ENCODE measurements around the gene TBC1D8.

The TBC1D8 gene

DNA sequence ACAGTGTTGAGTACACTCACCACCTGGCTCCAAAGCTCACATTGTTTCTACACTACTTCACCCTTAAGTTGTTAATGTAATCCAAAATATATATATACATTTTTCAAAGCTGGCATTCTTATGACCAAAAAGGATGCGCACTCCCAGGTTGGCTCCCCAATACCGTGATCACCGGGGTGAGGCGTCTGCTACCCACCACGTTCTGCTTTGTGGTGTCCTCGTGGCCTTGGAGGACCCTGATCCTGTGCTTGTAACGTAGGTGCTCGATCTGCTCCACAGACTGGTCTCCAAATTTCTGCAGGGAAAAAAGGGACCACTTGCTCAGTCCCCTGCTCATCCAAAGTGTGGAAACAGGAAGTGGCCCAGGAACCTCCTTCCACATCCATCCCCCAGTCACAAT, 123.3 kb downstream of the TBC1D8 start:
- no peak for DNase-seq (ENCODE audit: low read depth)

DNA sequence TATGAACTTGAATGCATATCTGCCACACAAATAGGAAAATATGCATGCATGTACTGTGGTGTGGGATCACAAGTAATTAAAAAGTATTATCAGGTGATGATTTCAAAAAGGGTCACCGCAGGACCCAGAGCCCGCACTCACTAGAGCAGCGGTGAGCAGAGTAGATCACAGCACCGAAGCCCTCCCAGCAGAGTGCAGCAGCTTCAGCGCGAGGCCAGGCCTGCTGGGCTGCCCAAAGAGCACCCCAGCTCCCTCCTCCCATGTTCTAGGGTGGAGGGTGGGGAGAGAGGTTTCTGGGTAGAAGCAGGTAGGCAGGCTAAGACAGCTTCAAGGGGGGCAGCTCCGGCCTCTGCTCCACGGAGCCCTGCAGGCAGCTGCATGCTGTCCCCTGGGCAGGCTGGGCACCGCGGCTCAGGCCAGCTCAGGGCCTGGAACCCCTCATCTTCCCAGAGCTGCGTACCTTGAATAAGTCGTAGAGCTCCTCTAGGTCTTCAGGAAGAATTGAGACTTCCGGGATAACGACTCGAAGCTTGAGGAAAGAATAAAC, 124.2 kb downstream of the TBC1D8 start:
- DNase-seq (ENCODE audit: low read depth) = no peak

DNA sequence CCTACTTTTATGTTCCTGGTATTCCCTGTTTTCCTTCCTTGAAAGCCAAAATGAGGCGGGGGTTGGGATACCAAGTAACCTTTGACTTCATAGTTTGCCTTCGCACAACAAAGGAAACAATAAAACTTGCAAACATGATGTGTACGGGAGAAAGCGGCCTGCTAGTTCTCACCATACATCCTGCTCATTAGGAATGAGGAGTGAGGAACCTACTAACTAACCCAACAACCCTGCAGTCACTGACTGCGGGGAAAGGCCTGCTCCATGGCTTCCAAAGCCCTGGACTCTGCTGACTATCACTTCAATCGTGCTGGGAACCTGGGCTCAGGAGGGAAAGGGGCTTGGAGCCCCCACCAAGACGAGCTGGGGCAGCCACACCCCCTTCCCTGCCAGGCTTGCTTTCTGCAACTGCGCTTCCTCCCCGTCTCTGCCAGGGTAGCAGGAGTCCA, 124.9 kb downstream of the TBC1D8 start:
- no peak for DNase-seq (ENCODE audit: low read depth)

DNA sequence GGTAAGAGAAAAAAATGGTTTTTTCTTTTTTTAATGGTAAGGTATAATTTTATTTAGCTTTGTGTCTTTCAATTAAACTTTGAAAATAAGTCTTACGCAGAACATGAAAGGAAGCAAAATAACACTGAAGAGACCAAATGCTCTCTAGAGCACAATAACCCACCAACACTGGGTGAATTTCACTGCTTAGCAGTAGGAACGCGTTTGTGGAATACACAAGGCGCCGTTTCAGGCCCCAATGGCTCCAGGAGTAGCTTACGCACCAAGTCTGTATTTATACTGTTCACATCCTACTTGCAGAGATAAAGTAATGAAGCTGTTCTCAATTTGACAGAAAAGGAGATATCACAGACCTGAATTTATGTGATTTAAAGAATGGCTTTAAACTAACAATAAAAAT, 125.6 kb downstream of the TBC1D8 start:
- DNase-seq (ENCODE audit: low read depth) = no peak

DNA sequence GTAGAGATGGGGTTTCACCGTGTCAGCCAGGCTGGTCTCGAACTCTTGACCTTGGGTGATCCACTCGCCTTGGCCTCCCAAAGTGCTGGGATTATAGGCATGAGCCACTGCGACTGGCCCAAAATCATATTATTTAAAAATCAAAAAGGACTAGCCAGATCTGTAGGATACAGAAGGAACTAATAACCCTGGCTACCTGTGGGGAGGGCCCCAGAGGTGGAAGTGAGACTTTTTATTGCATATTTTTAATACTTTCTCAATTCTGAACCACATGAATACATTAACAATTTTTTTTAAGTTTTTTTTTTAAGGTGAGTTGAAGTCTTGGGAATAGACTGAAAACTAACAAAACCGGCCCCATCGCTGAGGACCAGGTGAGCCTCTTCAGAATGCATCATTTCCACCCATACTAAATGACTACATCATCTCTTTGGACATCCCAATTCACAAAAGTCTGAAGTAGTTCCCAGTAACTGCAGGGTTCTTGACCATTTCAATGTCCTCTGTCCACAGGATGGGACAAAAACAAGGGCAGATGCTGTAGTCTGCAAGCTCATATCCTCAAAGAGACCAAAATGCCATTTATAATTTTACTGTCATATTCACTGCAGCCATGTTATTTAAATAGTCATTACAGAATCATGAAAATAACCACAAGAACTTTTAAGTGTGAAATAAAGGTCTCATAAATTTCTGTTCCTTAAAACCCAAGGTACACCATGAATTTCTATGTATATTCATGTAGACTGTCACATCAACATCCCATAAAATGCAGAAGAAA, 127.7 kb downstream of the TBC1D8 start:
- no peak for DNase-seq (ENCODE audit: low read depth)

DNA sequence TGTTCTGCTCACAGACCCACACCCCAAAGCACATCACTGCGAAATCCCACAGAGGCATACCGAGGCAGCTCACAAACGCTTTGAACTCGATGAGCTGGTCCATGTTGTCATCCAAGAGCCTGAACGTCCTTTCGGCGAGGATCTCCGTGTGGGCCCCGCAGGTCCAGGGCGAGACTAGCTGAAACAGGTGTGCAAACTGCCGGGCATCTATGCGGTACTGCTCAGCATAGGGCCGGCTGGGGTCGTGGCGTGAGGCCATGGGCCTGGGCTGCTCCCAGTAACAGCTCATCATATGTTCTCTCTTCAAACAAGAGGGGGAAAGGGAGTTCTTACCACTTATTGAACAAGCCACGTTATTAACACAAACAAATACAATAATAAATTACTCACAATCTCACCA, 129.0 kb downstream of the TBC1D8 start:
- no peak for DNase-seq (ENCODE audit: low read depth)

DNA sequence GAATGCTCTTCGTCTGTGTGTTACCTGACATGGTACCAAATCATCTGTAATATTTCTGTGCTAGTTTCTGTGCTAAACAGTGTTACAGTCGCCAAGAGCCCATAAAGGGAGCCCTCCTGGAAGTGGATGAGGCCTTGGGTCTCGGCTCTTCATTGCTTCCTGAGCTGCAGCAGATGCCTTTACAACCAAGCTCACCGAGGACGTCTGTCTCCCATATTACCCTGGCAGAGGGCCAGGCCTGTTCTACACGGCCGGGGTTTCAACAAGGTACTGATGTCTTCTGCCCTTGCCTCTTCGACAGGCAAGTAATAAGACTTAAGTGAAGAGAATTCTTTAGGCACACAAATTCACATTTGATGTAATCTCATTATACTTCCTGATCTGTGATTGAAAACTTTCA, 132.2 kb downstream of the TBC1D8 start:
- DNase-seq (ENCODE audit: low read depth) = no peak

DNA sequence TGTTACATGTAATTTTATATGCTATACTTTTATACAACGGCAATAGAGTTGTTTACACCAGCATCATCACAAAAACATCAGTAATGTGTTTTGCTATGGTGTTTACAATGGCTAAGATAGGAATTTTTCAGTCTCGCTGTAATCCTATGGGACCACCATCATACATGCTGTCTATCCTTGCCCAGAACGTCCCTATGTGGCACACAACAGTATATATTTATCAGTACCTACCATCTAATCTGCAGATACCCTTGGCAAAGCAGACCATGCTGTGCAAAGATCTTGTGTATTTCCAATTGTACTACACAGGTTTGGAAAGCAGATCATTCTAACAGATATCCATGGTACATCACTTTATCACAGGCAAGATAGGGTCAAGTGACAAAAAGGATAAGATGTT, 133.8 kb downstream of the TBC1D8 start:
- no peak for DNase-seq (ENCODE audit: low read depth)

DNA sequence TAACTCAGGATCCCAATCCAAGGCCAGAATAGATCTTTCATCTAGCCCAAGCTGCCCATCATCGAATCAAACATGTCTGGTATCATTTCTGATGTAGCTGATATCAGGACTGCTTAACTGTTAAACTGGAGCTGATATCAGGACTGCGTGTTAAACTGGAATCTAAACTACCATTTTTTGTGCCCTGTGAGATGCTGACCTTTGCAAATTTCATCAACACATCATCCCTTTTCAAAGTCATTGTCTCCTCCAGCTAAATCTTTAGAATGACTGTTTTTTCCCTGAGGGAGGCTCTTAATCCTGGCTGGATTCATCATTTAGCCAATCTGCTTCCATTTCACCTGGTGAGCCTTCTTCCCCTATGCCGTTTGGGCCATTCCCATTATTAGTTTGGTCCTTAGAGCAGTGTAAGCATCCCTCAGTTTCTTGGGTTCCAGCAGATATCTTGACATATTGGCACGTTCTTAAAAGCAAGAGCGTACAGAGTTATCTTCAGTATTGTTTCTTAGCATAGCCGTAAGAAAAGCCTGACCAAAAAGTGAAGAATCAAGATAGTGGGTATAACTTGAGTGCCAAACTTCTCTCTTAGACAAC, 136.8 kb downstream of the TBC1D8 start:
- no peak for DNase-seq (ENCODE audit: low read depth)

DNA sequence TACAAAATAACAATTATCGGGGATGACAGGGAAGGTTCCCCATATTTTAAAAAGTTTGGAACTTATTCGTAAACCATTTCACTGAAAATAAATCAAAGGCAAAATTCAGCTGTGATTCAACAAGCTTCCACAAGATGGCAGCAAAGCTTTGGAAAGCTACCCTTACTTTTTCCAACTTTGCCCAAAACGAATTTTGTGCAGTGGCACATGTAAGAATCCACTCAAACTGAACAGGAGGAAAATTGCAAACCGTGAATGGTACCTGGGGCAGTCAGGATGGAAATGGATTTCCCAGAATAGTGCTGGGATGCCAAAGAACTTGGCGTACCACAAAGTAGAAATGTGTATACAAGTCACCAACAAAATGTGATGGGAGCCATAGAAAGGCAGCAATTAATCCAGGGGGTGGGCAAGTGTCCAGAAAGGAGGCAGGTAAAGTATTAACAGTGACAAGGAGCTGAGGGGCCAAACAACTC, 138.4 kb downstream of the TBC1D8 start:
- DNase-seq (ENCODE audit: low read depth) = peak; percentile 31

DNA sequence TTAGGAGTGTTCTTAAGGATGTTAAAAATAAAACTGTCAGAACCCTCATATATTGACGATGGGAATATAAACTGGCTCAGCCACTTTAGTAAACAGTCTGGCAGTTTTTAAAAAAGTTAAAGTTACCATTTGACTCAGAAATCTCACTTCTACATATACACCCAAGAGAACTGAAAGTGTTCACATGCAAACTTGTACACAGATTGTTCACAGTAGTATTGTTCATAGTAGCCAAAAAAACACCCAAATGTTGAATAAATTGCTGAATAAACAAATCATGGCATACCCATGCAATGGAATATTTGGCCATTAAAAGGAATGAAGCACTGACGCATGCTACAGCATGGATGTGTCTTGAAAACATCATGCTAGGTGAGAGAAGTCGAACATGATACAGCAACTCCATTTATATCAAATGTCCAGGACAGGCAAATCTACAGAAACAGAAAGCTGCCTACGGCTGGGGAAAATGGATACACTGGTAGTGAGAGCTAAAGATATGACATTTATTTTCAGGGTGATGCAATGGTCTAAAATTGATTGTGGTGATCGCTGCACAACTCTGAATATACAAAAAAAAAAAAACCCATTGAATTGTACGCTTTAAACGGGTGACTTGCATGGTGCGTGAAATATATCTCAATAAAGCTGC, 139.0 kb downstream of the TBC1D8 start:
- no peak for DNase-seq (ENCODE audit: low read depth)

DNA sequence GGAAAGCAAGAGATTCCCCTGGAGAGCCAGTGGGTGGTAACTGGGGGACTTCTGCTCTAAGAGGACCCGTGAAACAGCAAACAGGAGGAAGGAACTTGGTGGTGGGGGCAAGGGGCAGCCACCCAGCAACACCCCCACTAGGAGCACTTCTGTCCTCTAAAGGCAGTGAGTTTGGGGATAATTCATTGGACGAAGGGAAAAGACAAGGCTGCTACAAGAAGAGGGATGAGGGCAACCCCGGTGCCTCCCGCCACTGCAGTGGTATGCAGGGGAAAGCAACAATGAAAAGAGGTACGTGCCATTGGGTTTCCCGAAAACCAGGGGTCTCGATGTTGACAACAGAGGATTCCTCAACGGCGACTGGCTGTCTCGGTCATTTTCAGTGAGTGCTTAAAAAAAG, 140.0 kb downstream of the TBC1D8 start:
- no peak for DNase-seq (ENCODE audit: low read depth)

DNA sequence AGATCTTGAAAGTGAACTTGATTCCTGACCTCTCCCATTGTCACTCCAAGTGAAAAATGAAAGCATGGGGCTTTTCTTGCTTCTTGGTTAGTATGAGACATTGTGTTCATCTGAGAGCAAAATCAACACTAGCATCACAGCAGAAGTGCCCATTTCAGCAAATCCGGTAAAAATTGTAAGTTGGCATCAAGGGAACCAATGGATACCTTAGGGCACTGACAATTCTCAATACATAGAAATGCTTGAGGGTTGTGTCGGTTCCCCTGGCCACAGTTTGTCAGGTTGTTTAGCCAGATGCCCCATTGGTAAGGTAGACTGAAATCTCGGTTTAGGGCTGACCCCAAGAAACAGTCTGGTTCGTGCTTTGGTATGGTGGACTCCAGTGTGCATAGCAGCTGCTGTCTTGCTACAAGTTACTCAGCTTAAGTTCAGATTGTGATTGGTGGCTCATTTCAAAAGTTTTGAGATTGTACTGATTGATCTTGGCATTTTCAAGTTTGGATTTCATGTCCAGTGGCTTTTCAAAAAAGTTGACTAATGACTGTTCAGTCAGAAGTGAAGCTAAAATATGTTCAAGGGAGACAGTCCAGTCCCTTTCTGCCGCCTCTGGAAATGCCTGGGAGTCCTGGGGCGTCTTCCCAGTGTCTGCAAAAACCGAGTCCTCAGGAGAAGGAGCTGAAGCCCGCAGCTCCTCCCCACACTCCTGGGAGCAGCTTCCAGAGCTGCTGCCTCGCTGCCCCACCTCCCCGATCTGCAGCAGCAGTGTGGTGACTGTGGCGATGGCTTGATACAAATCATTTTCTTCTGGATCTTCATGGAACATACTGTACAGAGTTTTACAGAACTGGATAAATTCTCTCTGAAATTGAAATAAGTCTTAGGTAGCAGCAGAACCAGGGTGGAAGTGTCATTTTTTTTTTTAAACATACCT, 143.5 kb downstream of the TBC1D8 start:
- DNase-seq (ENCODE audit: low read depth) = peak; percentile 12

DNA sequence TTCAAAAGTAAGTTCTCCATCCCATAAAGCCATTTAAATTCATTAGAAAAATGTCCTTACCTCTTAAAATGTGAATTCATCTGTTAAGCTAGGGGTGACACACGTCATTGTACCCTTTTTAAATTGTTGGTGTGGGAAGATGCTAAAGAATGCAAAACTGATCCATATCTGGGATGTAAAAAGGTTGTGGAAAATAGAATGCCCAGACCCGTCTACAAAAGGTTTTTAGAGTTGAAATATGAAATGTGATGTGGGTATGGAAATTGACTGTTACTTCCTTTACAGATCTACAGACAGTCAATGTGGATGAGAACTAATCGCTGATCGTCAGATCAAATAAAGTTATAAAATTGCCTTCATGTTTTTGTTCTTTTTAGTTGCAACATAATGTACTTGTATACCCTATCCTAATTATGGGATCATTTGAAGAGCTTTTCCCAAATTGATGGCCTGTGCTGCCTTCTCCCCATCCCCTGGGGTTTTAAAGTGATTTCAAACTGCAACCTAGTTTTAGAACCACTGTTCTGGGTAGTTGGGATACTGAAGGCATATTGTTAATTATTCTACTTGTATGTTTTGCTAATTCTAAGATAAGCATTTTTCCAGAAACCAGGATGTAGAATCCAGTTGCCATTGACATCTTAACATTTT, 145.0 kb downstream of the TBC1D8 start:
- no peak for DNase-seq (ENCODE audit: low read depth)

DNA sequence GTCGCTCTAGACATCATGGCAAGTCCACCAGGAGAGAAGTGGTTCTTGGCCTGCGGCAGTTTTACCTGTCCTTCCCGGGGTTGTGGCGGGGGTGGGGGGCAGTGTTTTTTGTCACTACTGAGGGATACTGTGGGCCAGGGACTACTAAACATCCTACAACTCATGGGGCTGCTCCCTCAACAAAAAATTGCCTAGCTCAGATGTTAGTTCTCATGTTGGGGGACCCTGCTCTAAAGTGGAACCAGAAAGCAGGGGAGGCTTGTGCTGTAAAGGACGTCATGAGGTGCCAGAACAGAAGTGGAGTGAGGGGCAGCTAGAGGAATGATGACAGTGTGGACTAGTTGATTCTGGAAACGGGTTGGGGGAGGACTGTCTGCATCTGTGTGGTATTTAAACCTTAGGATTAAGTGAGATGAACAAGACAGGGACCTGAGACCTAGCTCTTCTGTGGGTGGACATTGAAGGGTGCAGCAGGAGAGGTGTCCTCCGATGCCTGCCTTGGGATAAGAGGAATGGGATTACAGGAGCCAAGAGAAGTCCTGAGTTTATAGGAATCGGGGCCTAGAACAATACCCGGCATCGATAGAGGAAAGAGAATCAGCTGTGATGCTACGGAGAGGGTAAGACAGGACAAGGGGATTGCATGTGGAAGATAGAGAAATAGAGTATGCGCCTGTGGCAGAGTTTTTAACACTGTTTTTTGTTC, 146.4 kb downstream of the TBC1D8 start:
- no peak for DNase-seq (ENCODE audit: low read depth)

DNA sequence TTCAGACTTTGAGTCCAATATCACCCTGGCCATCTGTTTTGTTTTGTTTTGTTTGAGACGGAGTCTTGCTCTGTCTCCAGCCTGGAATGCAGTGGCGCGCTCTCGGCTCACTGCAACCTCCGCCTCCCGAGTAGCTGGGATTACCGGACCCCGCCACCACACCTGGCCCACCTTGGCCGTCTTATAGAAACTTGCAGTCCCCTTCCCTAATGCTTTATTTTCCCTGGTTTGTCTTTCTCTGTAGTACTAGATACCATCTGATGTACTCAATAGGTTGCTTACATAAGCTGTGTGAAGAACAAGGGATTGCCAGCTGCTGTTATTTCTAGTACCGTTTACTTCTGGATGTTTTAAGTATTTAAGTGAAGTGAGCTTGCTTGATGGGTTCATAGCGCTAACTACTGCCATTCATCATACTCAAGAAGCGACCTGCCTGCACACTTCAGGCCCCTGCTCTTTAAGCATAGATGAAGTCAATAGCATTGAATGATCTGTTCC, 147.9 kb downstream of the TBC1D8 start:
- DNase-seq (ENCODE audit: low read depth) = peak; percentile 13

DNA sequence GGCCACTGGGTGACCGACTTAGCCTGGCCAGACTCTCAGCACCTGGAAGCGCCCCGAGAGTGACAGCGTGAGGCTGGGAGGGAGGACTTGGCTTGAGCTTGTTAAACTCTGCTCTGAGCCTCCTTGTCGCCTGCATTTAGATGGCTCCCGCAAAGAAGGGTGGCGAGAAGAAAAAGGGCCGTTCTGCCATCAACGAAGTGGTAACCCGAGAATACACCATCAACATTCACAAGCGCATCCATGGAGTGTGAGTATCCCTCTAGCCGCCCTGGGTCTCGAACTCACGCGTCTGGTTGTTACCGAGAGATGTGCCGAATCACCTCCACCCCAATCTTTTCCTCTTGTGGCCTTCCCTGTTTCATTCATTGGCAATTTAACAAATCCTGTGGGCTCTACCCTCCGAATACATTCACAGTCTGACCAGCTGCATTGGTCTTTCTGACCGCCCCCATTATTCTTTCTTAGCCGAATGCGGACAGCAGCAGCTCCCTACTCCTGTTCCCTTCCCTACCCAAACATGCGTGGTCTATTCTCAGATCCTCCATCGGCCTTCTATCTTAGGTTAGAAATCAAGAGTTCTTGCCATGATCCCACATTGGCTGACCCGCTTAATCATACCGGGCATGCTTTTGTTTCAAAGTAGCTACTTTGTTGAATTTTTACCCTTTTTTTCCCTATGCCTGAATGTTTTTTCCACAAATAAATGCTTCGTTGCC, 148.5 kb downstream of the TBC1D8 start:
- peak; percentile 16 for DNase-seq (ENCODE audit: low read depth)

DNA sequence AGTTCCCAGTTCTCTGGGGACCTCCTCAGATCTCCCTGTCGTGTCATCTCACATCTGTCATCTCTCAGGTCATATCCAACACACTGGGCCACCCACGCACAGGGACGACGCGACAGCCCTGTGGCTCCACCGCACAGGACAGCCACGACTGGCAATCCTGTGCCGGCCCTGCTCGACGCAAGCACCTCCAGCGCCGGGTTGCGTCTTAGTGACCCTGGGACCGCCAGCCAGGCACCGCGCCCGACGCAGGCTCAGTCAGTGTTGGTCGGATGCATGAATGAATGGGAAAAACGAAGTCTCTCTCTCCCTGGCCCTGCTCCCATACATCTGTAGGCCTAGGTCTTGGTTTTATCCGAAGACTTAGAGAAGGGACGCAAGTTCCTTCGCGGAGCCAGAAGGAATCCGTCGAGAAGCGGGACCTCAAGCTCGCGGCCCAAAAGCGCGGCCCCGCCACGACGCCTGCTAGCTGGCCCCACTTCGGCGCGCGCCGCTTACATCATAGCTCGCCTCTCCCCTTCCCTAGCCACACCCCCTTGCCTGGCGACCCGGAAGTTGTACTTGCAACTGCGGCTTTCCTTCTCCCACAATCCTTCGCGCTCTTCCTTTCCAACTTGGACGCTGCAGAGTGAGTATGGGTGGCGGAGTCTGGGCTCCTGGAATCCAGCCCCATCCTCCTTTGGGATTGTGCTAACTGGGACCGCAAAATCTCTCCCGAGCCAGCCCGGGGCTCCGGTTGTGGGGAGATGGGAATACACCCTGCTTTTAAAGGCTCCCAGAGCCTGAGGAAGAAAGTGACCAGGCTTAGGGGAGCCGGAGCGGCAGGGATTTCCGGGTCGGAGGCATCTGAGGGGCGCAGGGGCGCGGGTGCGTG, 149.3 kb downstream of the TBC1D8 start, which contains the start of gene RPL31:
RPL31 (plus strand) TSS at position 599 of the 871 bp plus-strand sequence. CDS start 413 bp downstream, outside the sequence.
- peak; percentile 96 for DNase-seq (ENCODE audit: low read depth)

DNA sequence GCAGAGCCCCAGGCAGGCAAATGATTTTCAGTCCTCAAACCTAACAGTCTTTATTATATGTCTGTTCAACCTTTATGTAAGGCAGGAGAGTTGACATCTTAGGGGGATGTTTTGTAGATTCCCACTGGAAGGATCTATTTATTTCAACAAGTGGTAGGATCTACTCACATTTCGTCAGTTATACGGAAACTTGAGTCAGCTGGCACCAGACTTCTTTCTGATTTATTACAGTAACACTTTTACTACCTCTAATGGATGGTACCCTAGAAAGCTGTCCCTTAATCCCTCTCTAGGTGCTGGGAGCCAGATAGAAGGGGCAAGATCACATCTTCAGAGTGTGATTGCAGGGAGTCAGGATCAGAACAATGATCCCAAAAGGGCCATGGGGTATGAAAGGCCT, 151.2 kb downstream of the TBC1D8 start:
- no peak for DNase-seq (ENCODE audit: low read depth)

Data from amniotic epithelial cell (primary cell).